HepG2 (cell line): Measurements from ENCODE around the gene SEH1L. TPM values are rescaled to one million over a fixed set of nuclear protein-coding genes. Genes with fewer than 3 reads are reported as not detected.

ENCODE experiments used
- CSRNP1 ChIP-seq: sonication (generic); formaldehyde crosslinking; IDR thresholded peaks from 2 replicates; pipeline ENCODE4 v1.8.1; 2023; ENCODE audit warnings: mild to moderate bottlenecking, missing genetic modification reagents
- FOXK2 ChIP-seq: fragments of 450-650 bp; IDR thresholded peaks from 2 replicates; pipeline ENCODE4 v1.6.1; 2016
- FOXO4 ChIP-seq: sonication (generic); formaldehyde crosslinking; conservative IDR thresholded peaks from 2 replicates; pipeline ENCODE4 v1.8.1; 2023; ENCODE audit warnings: missing genetic modification reagents
- GLI4 ChIP-seq: sonication (generic); formaldehyde crosslinking; IDR thresholded peaks from 2 replicates; pipeline ENCODE4 v1.5.1; 2020; ENCODE audit warnings: missing genetic modification reagents, mild to moderate bottlenecking, moderate library complexity, borderline replicate concordance
- HNRNPLL ChIP-seq: fragments of 200-400 bp; formaldehyde crosslinking; IDR thresholded peaks from 2 replicates; pipeline ENCODE4 v1.6.1; 2017; ENCODE audit warnings: mild to moderate bottlenecking, low read depth, low read length; ENCODE audit not compliant: poor library complexity, severe bottlenecking
- ISL2 ChIP-seq: sonication (generic); formaldehyde crosslinking; IDR thresholded peaks from 2 replicates; pipeline ENCODE4 v1.5.0; 2020; ENCODE audit warnings: missing genetic modification reagents
- KAT8 ChIP-seq: IDR thresholded peaks from 2 replicates; pipeline ENCODE4 v1.6.1; 2016; ENCODE audit warnings: missing genetic modification reagents, missing compliant biosample characterization
- MED1 ChIP-seq: sonication (generic); formaldehyde crosslinking; IDR thresholded peaks from 2 replicates; pipeline ENCODE4 v1.4.0; 2020; ENCODE audit warnings: missing genetic modification reagents
- ONECUT2 ChIP-seq: sonication (generic); formaldehyde crosslinking; IDR thresholded peaks from 2 replicates; pipeline ENCODE4 v1.4.0; 2020; ENCODE audit warnings: missing genetic modification reagents
- PHF8 ChIP-seq: sonication (generic); formaldehyde crosslinking; IDR thresholded peaks from 2 replicates; pipeline ENCODE4 v1.5.0; 2020; ENCODE audit warnings: missing genetic modification reagents
- PPARG ChIP-seq: conservative IDR thresholded peaks from 2 replicates; pipeline ENCODE4 v1.6.1; 2016; ENCODE audit warnings: missing biosample characterization, missing genetic modification reagents
- RXRB ChIP-seq: IDR thresholded peaks from 2 replicates; pipeline ENCODE4 v1.6.1; 2016; ENCODE audit warnings: borderline replicate concordance, missing genetic modification reagents, missing compliant biosample characterization
- ZC3H13 ChIP-seq: sonication (generic); formaldehyde crosslinking; IDR thresholded peaks from 2 replicates; pipeline ENCODE4 v1.8.1; 2023; ENCODE audit warnings: mild to moderate bottlenecking, missing genetic modification reagents, moderate library complexity
- ZNF34 ChIP-seq: sonication (generic); formaldehyde crosslinking; IDR thresholded peaks from 2 replicates; pipeline ENCODE4 v1.4.0; 2020; ENCODE audit warnings: mild to moderate bottlenecking, missing genetic modification reagents, borderline replicate concordance
- ZNF382 ChIP-seq: sonication (generic); formaldehyde crosslinking; IDR thresholded peaks from 2 replicates; pipeline ENCODE4 v1.5.0; 2020; ENCODE audit warnings: missing genetic modification reagents, mild to moderate bottlenecking, borderline replicate concordance
- ZNF451 ChIP-seq: sonication (generic); formaldehyde crosslinking; IDR thresholded peaks from 2 replicates; pipeline ENCODE4 v1.5.0; 2020; ENCODE audit warnings: mild to moderate bottlenecking, missing genetic modification reagents
- ZNF616 ChIP-seq: sonication (generic); formaldehyde crosslinking; IDR thresholded peaks from 2 replicates; pipeline ENCODE4 v1.5.0; 2020; ENCODE audit warnings: low read depth, mild to moderate bottlenecking, missing genetic modification reagents
- ZNF670 ChIP-seq: sonication (generic); formaldehyde crosslinking; IDR thresholded peaks from 2 replicates; pipeline ENCODE4 v1.8.0; 2022; ENCODE audit warnings: mild to moderate bottlenecking, missing genetic modification reagents, borderline replicate concordance
- ZNF83 ChIP-seq: sonication (generic); formaldehyde crosslinking; IDR thresholded peaks from 2 replicates; pipeline ENCODE4 v1.4.0; 2020; ENCODE audit warnings: missing genetic modification reagents, mild to moderate bottlenecking, borderline replicate concordance
- polyA plus RNA-seq, 8 experiments: library from polyadenylated mRNA; depleted of rRNA in 3 of 8; stranded (reverse) in 7 of 8; unstranded in 1 of 8; fragments of >200 nt; fragmentation: Illumina TruSeq in 4 of 8; extraction: Trizol in 4 of 8; gene quantifications; 2 replicates each; pipeline versions ENCODE4 v1.2.1 to v1.2.3, GENCODE V29; 2011 to 2016; ENCODE audit warnings: low read depth in 4 of 8, missing spikeins in 1 of 8, mixed read lengths in 1 of 8; ENCODE audit not compliant: insufficient read depth in 1 of 8
- total RNA-seq, 5 experiments: library from RNA; depleted of rRNA; stranded (reverse); fragments of >200 nt; fragmentation: Illumina TruSeq; extraction: Trizol; gene quantifications; 2 replicates each; pipeline ENCODE4 v1.2.3, GENCODE V29; 2016; ENCODE audit warnings: low read depth in 1 of 5
- TF ChIP-seq, protein P1 (sequence below): sonication (generic); formaldehyde crosslinking; IDR thresholded peaks from 2 replicates; pipeline ENCODE4 v1.8.0; 2022; ENCODE audit warnings: mild to moderate bottlenecking, missing genetic modification reagents
- TF ChIP-seq, protein P2 (sequence below): sonication (generic); formaldehyde crosslinking; IDR thresholded peaks from 2 replicates; pipeline ENCODE4 v1.4.0; 2020; ENCODE audit warnings: low read depth, missing genetic modification reagents

Gene SEH1L
- total and polyA plus RNA-seq, 2 of the 13 experiments (the other 11 are each of a cell fraction or from before 2014, with no cell fraction given): 59.6 to 63.5 TPM

DNA sequence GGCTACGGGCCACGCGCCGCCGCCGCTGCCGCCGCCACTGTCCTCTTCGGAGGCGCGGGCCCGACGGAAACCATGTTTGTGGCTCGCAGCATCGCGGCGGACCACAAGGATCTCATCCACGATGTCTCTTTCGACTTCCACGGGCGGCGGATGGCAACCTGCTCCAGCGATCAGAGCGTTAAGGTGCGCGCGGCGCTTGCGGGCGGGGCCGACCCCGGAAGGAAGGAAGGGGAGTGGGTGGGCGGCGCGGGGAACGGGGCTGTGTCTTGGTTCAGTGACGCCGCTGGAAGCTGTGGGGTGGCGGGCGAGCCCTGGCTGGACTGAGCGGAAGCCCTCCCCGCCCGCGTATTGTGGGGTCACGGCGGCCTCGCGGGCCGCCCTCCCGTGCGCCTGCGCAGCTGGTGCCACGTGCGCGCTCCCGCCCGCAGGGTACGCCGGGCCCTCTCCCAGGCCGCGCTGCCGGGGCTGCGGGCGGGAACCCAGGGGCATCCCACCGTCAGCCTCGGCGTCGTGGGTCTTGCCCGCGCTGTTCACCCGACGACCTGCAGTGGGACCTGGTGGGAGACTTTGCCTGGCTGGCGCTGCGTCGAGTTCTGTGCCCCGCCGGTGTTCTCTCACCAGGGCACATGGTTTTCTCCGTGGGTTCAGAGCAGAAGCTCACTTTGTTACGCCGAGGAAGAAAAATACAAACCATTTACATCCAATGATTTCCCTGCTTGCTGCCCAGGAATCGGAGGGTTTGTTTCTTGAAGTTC, 416 bp downstream of the SEH1L start (continued):
- peak; percentile 93 for TF ChIP-seq GLI4 (CRISPR knock-in tag)
- TF ChIP-seq, protein P1, sequence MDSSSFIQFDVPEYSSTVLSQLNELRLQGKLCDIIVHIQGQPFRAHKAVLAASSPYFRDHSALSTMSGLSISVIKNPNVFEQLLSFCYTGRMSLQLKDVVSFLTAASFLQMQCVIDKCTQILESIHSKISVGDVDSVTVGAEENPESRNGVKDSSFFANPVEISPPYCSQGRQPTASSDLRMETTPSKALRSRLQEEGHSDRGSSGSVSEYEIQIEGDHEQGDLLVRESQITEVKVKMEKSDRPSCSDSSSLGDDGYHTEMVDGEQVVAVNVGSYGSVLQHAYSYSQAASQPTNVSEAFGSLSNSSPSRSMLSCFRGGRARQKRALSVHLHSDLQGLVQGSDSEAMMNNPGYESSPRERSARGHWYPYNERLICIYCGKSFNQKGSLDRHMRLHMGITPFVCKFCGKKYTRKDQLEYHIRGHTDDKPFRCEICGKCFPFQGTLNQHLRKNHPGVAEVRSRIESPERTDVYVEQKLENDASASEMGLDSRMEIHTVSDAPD (CRISPR knock-in tag): peak; percentile 83; the same call in 1 of the 2 replicates
- peak; percentile 30; the same call in 1 of the 2 replicates for TF ChIP-seq RXRB
- TF ChIP-seq FOXK2: no peak
- TF ChIP-seq PHF8 (CRISPR knock-in tag): peak; percentile 92
- TF ChIP-seq ZNF382: no peak
- peak; percentile 75 for TF ChIP-seq HNRNPLL
- peak; percentile 95 for TF ChIP-seq CSRNP1
- peak; percentile 96 for TF ChIP-seq ZNF451
- peak; percentile 94 for TF ChIP-seq ZC3H13
- 0 out of 2 replicates have a peak, but pooled peaks have one; percentile 88 for TF ChIP-seq ZNF616 (CRISPR knock-in tag)
- no peak for TF ChIP-seq PPARG (CRISPR knock-in tag)
- peak; percentile 66; the same call in 1 of the 2 replicates for TF ChIP-seq ONECUT2 (CRISPR knock-in tag)
- peak; percentile 24; the same call in 1 of the 2 replicates for TF ChIP-seq ZNF670 (CRISPR knock-in tag)
- TF ChIP-seq, protein P2, sequence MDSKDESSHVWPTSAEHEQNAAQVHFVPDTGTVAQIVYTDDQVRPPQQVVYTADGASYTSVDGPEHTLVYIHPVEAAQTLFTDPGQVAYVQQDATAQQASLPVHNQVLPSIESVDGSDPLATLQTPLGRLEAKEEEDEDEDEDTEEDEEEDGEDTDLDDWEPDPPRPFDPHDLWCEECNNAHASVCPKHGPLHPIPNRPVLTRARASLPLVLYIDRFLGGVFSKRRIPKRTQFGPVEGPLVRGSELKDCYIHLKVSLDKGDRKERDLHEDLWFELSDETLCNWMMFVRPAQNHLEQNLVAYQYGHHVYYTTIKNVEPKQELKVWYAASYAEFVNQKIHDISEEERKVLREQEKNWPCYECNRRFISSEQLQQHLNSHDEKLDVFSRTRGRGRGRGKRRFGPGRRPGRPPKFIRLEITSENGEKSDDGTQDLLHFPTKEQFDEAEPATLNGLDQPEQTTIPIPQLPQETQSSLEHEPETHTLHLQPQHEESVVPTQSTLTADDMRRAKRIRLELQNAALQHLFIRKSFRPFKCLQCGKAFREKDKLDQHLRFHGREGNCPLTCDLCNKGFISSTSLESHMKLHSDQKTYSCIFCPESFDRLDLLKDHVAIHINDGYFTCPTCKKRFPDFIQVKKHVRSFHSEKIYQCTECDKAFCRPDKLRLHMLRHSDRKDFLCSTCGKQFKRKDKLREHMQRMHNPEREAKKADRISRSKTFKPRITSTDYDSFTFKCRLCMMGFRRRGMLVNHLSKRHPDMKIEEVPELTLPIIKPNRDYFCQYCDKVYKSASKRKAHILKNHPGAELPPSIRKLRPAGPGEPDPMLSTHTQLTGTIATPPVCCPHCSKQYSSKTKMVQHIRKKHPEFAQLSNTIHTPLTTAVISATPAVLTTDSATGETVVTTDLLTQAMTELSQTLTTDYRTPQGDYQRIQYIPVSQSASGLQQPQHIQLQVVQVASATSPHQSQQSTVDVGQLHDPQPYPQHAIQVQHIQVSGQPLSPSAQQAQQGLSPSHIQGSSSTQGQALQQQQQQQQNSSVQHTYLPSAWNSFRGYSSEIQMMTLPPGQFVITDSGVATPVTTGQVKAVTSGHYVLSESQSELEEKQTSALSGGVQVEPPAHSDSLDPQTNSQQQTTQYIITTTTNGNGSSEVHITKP (CRISPR knock-in tag): no peak; the same call in 1 of the 2 replicates
- TF ChIP-seq ISL2 (CRISPR knock-in tag): peak; percentile 58
- TF ChIP-seq FOXO4 (CRISPR knock-in tag): peak; percentile 99
- TF ChIP-seq KAT8 (CRISPR knock-in tag): no peak
- peak; percentile 85 for TF ChIP-seq MED1 (CRISPR knock-in tag)
- TF ChIP-seq ZNF83 (CRISPR knock-in tag): peak; percentile 72; the same call in 1 of the 2 replicates
- TF ChIP-seq ZNF34 (CRISPR knock-in tag): no peak
